NCI-H524 (cell line): ENCODE measurements around the gene TPH1.

Experiments
- DNase-seq, 2 experiments: peaks; one replicate each; lab custom pipeline; 2025; lab: John Stamatoyannopoulos, UW

TPH1 gene

DNA sequence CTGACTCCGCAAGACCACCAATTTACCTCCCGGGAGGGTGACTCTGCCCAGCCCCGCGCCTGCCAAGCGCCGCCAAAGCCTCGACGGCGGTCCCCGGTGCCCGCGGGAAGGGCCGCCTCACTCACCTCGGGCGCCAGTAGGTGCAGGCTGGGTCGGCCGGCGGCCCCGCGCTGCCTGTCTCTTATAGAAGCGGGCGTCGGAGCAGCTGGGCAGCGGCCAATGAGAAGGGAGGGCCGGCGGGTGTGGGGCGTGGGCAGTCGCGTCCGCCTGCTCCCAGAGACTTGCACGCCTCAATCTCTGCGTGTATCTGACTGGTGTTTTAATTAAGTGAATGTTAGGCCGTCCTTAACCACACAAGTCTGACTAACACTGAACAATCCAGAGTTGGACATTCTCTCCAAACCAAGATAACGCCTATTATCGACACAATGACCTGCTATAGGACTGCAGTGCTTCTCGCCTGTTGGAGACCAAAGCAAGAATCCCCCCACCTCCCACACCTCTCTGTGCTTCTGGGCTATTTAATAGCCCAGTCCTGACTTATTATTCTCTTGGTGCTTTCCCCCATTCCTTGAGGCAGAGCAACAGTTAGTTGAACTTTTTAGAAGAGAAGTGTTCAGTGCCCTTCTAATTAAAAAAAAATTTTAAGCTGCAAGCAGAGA is at the start of gene TPH1:
TPH1 (minus strand) TSS at position 154 of the 662 bp plus-strand sequence. CDS start 5,507 bp downstream, outside the sequence.
- DNase-seq, result peak; percentile 36 to 49

DNA sequence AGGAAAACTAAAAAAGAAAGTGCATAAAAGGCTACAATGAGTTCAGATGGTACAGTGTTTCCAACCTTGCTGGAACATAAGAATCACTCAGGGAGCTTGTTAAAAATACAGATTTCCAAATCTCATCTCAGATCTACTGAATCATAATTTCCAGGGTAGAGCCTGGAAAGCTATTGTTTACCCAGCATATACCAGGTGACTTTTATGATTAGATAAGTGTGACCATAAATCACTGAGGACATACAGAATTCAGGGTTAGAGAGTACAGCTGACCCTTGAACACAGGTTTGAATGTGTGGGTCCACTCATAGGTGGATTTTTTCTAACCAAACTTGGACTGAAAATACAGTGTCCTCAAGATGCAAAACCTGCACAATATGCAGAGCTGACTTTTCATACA is 47.9 kb upstream of the TPH1 start:
- DNase-seq, result no peak

DNA sequence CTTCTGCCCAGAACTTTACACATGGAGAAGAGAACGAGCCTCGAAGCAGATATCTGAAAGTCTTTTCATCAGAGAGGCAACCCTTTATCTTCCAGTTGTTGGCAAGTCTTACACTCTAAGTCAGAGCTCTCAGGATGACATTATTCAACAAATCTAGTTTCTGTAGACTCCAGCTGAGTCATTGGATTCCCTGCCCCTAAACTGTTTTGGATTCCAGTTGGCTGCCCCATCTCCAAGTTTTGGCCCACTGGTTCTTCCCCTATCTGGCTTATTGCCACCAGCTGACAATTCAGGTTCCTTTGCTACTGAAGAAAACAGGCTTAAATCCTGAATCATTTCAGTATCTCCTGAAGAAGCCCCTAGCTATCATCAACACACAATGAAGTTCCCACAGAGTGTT is 45.7 kb upstream of the TPH1 start:
- DNase-seq, result no peak

DNA sequence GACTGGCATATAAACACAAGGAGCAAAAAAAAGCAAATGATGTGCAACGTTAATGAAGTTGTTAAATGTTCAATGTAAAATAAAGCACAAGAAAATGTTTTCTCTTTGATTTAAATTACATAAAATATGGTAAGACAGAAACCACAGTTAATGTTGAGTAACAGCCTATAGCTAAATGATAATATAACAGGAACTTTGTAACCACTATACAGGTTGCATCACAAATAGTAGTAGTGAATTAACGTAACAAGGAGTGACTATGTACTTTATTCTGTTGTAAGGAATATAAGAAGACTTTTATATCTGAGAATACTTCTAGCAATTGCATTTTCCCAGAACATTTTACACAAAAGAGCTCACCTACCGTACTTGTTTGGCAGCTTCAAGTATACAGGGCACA is 42.9 kb upstream of the TPH1 start:
- DNase-seq, result no peak

DNA sequence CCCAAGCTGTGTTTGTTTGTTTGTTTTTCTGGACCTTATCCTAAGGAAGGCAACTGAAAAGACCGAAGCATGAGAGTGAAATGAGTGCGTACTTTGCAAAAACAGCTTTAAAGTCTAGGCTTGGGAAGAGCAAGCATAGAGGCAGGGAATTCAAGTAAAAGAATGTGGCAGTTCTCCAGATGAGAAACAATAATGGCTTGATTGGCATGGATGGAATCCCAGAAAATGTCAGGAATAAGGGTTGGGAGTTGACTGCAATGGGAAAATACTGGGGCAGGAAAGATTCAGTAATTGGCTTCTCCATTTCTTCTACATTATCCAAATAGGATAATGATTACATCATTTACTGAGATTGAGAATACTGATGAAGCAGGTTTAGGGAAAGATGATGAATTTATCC is 42.3 kb upstream of the TPH1 start:
- DNase-seq, result no peak

DNA sequence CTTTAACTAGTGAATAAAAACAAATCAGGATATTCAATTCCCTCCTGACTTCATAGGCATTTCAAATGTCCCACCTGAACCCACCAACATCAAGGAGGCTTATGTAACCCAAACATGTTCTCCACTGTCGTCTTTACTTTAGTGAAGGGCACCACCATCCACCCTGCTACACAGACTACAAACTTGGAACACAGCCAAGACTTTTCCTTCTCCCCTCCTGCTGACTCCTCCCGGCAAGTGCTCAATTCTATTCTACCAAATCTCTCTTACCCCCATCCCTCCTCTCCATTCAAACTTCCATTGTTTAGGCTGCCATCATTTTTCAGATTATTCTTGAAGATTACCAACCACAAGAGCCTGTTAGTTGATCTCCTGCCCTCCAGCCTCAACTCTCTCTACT is 35.5 kb upstream of the TPH1 start:
- DNase-seq, result no peak

DNA sequence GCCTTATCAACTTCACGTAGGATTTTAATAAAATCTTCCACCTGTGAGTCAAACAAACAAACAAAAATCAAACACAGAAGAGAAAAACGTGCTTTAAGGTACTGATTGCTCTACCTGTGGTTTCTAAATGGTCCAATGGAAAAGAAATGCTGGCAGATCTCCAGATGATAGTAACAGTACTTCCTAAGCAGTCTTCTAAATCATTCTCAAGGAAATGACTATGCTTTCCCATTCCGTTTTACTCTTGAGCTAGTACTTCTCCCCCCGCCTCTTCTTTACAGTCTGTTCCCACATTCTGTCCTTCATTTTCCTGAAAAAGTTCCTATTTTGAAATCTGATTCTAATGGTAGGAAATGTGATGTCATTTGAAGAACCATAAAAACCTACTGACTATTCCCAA is 34.4 kb upstream of the TPH1 start:
- no peak for DNase-seq

DNA sequence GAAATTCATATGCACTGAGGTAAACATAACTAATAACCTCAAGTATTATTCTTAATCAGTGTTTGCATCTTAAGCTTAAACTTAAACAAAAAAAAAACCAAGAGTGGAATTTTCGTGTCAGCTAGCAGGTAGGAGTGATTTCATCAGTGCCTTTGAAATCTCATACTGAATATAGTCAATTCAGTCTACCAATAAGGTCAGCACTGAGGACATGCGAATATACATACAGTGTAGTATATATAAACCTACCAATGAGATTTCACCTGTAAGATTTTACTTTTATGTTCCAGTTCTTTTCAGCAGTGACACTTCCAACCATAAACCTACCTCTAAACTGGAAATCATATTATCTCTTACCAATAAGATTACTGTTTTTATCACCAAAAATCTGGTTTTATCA is 32.8 kb upstream of the TPH1 start:
- DNase-seq, result no peak

DNA sequence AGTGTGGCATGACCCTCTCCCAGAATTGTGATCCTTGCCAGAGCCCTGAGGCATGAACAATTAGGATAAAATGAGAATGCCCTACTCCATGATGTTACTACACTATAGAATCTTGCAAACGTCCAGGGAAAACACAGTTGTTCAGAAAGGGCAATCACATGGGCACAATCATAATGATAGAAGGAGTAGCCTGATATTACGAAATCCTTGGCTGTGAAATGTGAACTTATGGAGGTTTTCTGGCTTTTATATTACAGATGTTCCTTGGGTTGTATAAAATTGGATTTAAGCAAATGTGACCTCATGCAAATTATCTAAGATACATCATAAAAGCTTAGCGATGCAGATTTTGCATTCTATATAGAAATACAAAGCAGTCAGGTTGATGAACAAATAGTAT is 29.4 kb upstream of the TPH1 start:
- no peak for DNase-seq

DNA sequence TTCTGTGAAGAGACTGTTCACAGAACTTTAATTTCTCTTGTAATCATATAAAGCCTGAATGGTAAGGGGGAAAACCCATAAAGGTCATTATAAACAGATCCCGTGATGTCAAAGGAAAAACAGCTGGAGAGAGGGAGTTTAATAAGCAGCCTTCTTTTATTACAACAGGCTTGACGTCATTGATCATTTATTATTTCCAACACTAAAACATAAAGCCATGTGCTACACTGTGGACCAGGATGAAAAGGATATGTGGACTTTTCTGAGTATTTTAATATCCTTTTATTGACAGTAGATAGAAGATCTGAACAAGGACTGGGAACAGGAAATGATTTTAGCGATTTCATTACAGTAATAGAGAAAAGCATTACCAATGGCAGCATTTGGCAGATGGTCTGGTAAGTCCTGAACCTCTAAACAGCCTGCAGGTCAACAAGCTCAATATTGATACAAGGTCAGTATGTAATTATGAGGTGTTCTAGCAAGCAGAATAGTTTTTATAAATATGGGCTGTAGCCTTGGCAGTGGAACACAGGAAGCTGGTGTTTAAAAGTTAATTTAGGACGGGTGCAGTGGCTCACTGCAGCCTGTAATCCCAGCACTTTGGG is 25.1 kb upstream of the TPH1 start:
- DNase-seq, result no peak

DNA sequence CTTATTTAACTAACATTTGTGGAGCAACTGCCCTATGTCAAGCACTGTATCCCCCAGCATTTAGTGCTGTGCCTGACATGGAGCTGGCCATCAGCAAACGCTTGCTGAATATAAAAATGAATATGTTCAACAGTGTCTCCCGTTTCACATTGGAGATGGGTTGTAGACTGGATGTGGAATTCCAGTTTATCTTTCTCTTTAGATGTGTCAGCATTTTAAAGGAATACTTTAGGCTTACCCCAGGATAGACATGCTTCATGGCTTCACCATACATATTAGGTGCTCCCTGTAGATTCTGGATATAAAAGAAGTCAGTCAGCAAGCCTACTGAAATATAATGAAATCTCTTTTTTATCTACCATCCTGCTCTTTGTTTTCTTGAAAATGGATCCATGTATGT is 21.3 kb upstream of the TPH1 start:
- no peak for DNase-seq

DNA sequence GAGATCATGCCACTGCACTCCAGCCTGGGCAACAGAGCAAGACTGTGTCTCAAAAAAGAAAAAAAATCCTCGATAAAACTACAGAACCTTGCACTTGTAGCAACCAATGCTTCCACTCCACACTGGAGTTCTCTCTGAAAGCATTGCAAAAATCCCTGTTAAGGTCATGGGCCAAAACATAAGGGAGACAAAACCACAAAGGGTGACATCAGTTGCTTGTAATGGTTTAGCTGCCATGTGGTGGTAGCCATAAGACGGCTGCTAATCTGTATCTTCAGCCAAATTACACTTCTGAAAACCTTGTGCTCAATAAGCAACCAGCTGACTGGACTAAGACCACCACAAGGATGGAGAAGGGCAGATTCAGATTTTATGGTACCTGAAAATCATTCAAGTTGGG is 20.6 kb upstream of the TPH1 start:
- DNase-seq, result peak in 1 of 2 experiments; percentile 20

DNA sequence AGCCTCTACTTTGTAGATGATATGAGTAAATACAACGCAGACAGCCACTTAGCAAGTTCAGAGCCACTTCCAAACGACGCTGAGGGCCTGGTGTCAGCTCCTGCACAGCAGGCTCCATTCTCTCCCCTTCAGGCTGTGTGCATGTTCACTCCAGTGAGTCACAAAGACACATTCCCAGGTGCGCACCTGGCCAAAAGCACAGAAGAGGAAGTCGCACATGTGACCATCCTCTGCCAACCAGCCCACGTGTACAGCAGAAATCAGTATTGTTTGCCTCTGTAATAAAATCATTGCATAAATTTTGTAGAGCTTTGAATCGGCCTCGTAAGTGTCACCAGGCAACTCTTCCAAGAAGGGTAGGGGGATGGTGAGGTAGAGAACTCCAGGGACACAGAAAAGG is 19.5 kb upstream of the TPH1 start:
- DNase-seq, result no peak

DNA sequence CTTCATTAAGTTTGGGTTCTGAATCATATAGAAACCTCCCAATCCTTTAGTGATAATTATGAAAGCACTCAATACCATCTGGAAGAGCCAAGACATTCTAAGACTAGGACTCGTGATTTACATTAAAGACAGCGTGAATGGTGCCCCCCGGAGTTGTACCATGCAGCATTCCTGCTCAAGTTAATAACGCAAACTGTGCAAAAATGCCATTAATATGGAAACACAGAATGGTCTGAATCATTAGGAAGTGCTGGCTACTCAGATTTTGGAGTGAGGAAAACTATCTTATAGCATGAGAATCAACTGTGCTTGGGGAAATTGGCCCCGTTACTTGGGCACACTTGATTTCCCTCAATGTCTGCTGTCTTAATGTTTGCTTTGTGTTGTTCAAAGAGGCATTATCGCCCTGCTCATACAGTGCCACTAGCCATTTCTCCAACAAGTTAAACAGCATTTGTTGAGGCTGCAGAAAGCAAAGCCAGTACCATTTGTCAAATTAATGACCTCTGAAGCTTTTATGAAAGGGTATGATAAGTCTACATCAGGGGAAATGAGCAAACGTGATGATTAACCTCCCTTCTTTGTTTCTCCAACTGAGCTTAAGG is 18.5 kb upstream of the TPH1 start:
- DNase-seq, result peak in 1 of 2 experiments; percentile 56

DNA sequence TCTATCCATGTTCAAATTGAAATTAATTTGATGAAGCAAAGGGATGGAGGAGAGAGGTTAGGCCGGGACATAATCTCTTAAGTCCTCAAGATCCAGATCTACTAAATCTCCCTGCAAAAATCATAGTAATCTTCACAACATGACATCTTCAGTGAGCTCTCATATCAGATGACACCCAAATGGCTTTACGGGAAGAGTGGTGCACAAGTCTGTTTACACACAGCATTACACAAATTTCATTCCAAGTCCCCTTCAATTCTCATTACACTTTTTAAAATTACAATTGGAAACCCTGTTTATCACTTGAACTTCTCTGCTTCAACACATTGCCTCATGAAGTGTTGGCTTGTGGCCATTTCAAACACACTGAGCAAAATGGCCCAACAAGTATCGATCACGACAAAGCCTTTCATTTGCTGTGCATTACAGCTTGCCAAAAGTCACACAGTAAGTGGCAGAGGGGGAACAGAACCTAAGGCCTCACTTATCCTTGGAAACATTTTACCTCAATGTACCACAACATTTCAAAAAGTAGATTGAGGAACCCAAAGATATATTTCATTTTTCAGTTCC is 17.9 kb upstream of the TPH1 start:
- DNase-seq, result peak; percentile 77 to 95

DNA sequence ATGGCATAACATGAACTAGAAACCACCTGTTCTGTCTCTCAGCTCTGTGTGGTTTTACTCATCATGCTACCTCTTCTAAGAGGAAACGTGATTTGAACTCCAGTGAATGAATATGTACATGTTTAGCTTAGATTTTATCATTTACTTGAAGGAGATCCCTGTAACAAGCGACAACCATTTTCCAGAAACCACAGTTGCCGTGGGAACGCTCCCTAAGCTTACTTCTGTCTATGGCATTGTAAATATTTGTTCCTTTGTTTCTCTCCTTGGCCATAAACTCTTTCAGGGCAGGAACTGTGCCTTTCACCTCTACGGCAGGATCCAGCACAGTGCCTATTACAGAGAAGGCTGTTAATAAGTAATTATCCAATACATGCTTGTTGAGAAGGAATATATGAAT is 17.1 kb upstream of the TPH1 start:
- DNase-seq, result peak; percentile 35 to 51

DNA sequence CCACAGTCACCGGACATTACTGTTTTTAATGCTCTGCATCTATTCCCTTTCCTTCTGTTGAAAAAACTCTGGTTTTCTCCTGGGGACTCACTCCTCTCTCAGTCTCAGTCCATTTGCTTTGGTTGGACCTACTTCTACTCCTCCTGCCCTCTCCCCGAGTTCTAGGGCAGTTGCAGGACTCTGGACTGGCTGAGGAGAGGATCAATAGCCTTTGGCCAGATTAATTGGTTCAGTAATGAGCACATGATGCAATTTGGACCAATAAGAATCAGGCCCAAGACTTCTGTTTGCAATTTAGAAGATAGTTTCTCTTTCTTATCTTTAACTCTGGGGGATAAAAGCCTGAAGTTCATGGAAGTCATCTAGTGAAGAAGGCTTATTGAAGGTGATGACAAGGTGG is 15.3 kb upstream of the TPH1 start:
- DNase-seq, result no peak

DNA sequence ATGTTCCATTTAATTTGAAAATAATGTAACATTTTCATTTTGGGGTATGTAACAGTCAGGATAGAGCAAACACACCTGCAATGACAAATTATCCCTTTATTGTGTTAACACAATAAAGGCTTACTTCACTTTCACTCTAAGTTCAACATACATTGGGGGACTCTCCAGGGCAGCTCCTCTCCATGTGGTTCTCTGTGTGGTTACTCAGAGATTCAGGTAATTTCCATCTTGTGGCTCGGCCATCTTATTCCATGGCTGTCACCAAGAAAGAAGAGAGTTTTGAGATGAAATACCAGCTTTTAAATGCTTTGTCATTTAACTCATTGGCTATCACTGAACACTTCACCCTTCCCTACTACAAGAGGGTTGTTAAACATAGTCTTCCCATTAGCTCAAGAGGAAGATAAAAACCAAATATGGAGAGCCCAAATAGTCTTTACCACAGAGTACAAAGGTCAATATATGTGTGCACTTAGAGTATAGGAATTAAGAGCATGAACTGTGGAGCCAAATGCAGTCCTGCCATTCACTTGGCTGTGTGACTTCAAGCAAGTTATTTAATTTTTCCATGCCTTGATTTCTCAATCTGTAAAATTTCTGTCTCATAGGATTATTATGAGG is 10.6 kb upstream of the TPH1 start:
- DNase-seq, result no peak

DNA sequence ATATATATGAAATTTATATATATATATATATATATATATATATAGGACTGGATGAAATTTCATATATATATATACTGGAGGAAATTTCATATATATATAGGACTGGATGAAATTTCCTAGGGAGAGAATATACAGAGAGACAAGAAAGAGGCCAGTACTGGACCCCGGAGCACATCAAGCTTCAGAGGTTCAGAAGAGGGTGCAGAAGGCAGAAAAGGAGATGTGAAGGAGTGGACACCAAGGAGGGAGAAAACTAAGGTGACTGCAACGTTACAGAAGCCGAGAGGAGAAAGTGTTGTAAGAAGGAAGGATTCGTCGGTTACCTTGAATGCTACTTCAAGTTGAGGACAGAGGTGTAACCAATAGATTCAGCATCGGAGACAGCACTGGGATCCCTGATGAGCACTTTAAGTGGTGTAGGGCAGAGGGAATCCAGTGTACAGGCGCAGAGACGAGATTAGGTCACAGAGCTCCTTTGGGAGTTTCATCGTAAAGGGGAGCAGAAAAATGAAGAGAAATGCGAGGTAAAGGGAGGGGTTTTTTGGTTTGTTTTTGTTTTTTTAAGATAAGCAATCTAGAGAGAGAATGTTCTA is 8.5 kb upstream of the TPH1 start:
- no peak for DNase-seq

DNA sequence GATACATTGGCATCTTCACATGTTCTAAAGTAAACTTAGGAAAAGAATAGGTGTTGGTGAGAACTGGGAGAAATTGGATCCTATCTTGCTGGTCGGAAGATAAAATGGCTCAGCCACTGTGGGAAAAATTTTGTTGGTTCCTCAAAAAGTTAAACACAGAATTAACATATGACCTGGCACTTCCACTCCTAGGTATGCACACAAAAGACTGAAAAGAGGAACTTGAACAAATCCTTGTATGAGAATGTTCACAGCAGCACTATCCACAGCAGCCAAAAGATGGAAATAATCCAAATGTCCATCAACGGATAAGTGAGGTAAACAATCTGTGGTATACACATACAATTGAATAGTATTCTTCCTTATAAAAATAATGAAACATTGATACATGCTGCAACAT is 4.8 kb upstream of the TPH1 start:
- no peak for DNase-seq

DNA sequence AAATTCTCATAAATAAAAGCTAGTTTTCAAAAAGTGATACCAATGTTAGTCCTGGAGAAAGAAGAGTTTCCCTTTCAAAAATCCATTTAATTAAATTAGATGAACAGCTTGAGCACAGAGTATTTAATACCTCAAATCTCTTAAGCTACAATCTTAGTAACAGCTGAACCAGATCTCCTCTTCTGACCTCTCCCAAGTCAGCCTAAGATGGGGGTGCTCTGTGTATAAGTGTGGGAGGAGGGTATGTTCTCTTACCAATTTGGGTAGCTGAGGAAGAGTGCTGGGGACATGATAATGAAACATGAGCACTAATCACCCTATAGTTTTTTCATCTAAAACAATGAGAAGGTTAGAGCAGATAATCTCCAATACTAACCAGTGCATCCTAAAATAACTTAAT is 9.6 kb downstream of the TPH1 start:
- peak; percentile 45 to 92 for DNase-seq

DNA sequence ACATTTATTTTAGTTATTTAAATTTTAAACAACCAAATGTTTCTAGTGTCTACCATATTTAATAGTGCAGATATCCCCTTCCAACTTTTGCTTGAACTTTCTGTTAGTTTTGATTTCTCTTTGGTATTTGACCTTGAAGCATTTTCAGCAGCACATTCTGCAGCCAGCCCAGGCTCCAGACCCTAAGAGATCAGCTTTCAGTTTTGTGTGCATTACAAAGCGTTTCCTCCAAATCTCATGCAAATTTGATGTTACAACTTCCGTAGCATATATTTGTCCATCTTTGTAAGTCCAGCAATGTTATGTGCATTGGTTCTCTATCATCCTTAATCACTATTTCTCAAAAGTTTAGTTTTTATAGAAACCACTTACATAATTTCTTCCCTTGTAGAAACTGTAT is 18.6 kb downstream of the TPH1 start:
- no peak for DNase-seq

DNA sequence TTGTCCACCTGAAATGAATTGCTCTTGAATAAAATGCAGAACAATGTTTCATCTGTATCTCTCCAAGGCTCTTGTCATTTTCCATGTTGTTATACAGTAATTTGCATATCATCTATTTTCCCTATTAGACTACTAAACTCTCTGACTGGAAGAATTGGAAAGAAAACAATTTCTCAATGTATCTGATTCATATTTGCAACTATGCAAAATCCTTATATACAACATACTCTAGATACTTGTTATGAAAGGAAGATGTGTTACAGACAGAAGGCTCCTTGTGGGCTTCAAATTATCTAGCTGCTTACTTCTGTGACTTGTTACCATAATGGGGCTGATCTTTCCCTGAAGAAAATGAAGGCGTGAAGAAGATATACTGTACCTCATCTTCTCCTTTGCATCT is 23.6 kb downstream of the TPH1 start:
- no peak for DNase-seq
